Neural progenitor cell (in vitro differentiated cells): ENCODE measurements around the gene CARD19. TPM values are rescaled to one million over a fixed set of nuclear protein-coding genes. Genes with fewer than 3 reads are reported as not detected.
A peak's percentile ranks its signal among the peaks of the same experiment; 100 is the strongest.

ENCODE experiments used
- DNase-seq: peaks from one replicate; pipeline ENCODE4 v3.0.0-alpha.2; 2016; ENCODE audit warnings: low spot score
- H2AFZ ChIP-seq: fragments of 200-600 bp; sonication (generic); replicated peaks from 2 replicates; pipeline ENCODE4 v1.6.1; 2016; ENCODE audit warnings: antibody characterized with exemption
- H3F3A ChIP-seq: fragments of 200-600 bp; sonication (generic); 2 replicates; pipeline ENCODE4 v1.6.1; 2016; ENCODE audit warnings: antibody characterized with exemption, low read depth
- H3K27ac ChIP-seq: fragments of 200-600 bp; sonication (generic); 2 replicates; pipeline ENCODE4 v1.5.1; 2016; ENCODE audit warnings: mild to moderate bottlenecking
- H3K27me3 ChIP-seq: fragments of 200-600 bp; sonication (generic); 2 replicates; pipeline ENCODE4 v1.6.1; 2016; ENCODE audit warnings: mild to moderate bottlenecking, moderate library complexity
- H3K36me3 ChIP-seq: fragments of 200-600 bp; sonication (generic); 2 replicates; pipeline ENCODE4 v1.5.1; 2016
- H3K4me1 ChIP-seq: fragments of 200-600 bp; sonication (generic); 2 replicates; pipeline ENCODE4 v1.6.1; 2016; ENCODE audit warnings: mixed run types
- H3K4me2 ChIP-seq: fragments of 200-600 bp; sonication (generic); 2 replicates; pipeline ENCODE4 v1.6.1; 2016
- H3K4me3 ChIP-seq: fragments of 200-600 bp; sonication (generic); 2 replicates; pipeline ENCODE4 v1.5.1; 2016
- H3K79me2 ChIP-seq: fragments of 200-600 bp; sonication (generic); 2 replicates; pipeline ENCODE4 v1.6.1; 2016; ENCODE audit warnings: low read depth
- H3K9ac ChIP-seq: fragments of 200-600 bp; sonication (generic); 2 replicates; pipeline ENCODE4 v1.6.1; 2016
- H3K9me3 ChIP-seq: fragments of 200-600 bp; sonication (generic); 2 replicates; pipeline ENCODE4 v1.5.1; 2016; ENCODE audit warnings: low read depth
- H4K20me1 ChIP-seq: fragments of 200-600 bp; sonication (generic); 2 replicates; pipeline ENCODE4 v1.6.1; 2016; ENCODE audit warnings: low read depth
- H3K27ac Mint-ChIP-seq: 3 replicates; pipeline ENCODE4 v1.8.0; 2021; ENCODE audit warnings: mixed read lengths
- H3K27me3 Mint-ChIP-seq: 2 replicates; pipeline ENCODE4 v1.8.0; 2022; ENCODE audit warnings: low read depth, mild to moderate bottlenecking, inconsistent platforms, moderate library complexity, mixed read lengths; ENCODE audit not compliant: insufficient read depth
- H3K36me3 Mint-ChIP-seq: 3 replicates; pipeline ENCODE4 v1.8.0; 2021; ENCODE audit warnings: mixed read lengths
- H3K4me1 Mint-ChIP-seq: 3 replicates; pipeline ENCODE4 v1.8.0; 2021; ENCODE audit warnings: mixed read lengths
- H3K4me3 Mint-ChIP-seq: 3 replicates; pipeline ENCODE4 v1.8.0; 2021; ENCODE audit warnings: mild to moderate bottlenecking, moderate library complexity, mixed read lengths
- H3K9me3 Mint-ChIP-seq: 3 replicates; pipeline ENCODE4 v1.8.0; 2020; ENCODE audit warnings: mixed read lengths
- CTCF ChIP-seq: fragments of 200-600 bp; sonication (generic); IDR thresholded peaks from 2 replicates; pipeline ENCODE4 v1.5.1; 2017; ENCODE audit warnings: antibody characterized with exemption, mild to moderate bottlenecking
- EZH2 ChIP-seq: fragments of 200-600 bp; sonication (generic); IDR thresholded peaks from 2 replicates; pipeline ENCODE4 v1.6.1; 2017; ENCODE audit warnings: antibody characterized with exemption, mild to moderate bottlenecking, moderate library complexity
- EZH2phosphoT487 ChIP-seq: fragments of 200-600 bp; sonication (generic); IDR thresholded peaks from 2 replicates; pipeline ENCODE4 v1.6.1; 2017; ENCODE audit warnings: antibody characterized with exemption
- total RNA-seq: library from RNA; depleted of rRNA; stranded (reverse); fragments of >200 nt; gene quantifications from 2 replicates; pipeline ENCODE4 v1.2.3, GENCODE V29; 2015; ENCODE audit warnings: low replicate concordance

Gene CARD19
- total RNA-seq, 1 donor from 2014 or later = 12.3 TPM

GRCh38 chr9:93066978-93067603 lies 28.9 kb upstream of the CARD19 start:
- Histone ChIP-seq H3K4me2 (no peak overlapping the region), H3K27ac (no peak overlapping the region), H4K20me1 (no peaks in the 10 kb centered on the region), H3K9ac (no peak overlapping the region), H2AFZ (no peak overlapping the region), H3K9me3 (no peaks in the 10 kb centered on the region), H3F3A (no peaks in the 10 kb centered on the region), H3K36me3 (no peaks in the 10 kb centered on the region), H3K4me3 (no peak overlapping the region), H3K4me1 (peaks cover 3% of the 10 kb centered on the region), H3K79me2 (no peaks in the 10 kb centered on the region), H3K27me3 (no peaks in the 10 kb centered on the region)
- Mint-ChIP-seq H3K4me3 (no peak overlapping the region), H3K9me3 (no peaks in the 10 kb centered on the region), H3K27me3 (peaks cover 14% of the 10 kb centered on the region), H3K4me1 (peaks cover 5% of the 10 kb centered on the region), H3K27ac (no peak overlapping the region), H3K36me3 (no peaks in the 10 kb centered on the region)
- DNase-seq = no peak
- TF ChIP-seq EZH2 (no peak), EZH2phosphoT487 (no peak), CTCF (no peak)

- Mint-ChIP-seq H3K27ac (no peak overlapping the region), H3K4me3 (no peak overlapping the region)
- no peaks in the 10 kb centered on the region for H3F3A ChIP-seq
These were observed 27.1 kb upstream of the CARD19 start for GRCh38 chr9:93068956-93069355.

GRCh38 chr9:93071464-93071863 lies 24.6 kb upstream of the CARD19 start:
- Histone ChIP-seq H3K36me3 (no peaks in the 10 kb centered on the region), H3K4me2 (no peak overlapping the region), H3K27me3 (no peaks in the 10 kb centered on the region), H3K79me2 (no peaks in the 10 kb centered on the region), H3K27ac (no peak overlapping the region), H3K4me1 (no peaks in the 10 kb centered on the region), H2AFZ (no peak overlapping the region), H3F3A (no peaks in the 10 kb centered on the region), H3K9me3 (no peaks in the 10 kb centered on the region), H4K20me1 (no peaks in the 10 kb centered on the region), H3K9ac (no peak overlapping the region), H3K4me3 (no peak overlapping the region)
- peaks cover 6% of the 10 kb centered on the region for H3K27me3 Mint-ChIP-seq
- DNase-seq = peak; percentile 56
- no peaks in the 10 kb centered on the region for H3K9me3 Mint-ChIP-seq
- H3K27ac Mint-ChIP-seq = no peak overlapping the region
- no peak overlapping the region for H3K4me3 Mint-ChIP-seq
- no peaks in the 10 kb centered on the region for H3K36me3 Mint-ChIP-seq
- TF ChIP-seq CTCF (no peak), EZH2phosphoT487 (no peak), EZH2 (no peak)
- H3K4me1 Mint-ChIP-seq = no peaks in the 10 kb centered on the region

More at GRCh38 chr9:93068956-93069355, 27.1 kb upstream of the CARD19 start:
- Histone ChIP-seq H3K9ac (no peak overlapping the region), H3K4me3 (no peak overlapping the region), H3K4me1 (no peaks in the 10 kb centered on the region), H3K27me3 (no peaks in the 10 kb centered on the region), H2AFZ (no peak overlapping the region), H4K20me1 (no peaks in the 10 kb centered on the region), H3K9me3 (no peaks in the 10 kb centered on the region), H3K4me2 (no peak overlapping the region), H3K27ac (no peak overlapping the region), H3K79me2 (no peaks in the 10 kb centered on the region), H3K36me3 (no peaks in the 10 kb centered on the region)
- Mint-ChIP-seq H3K27me3 (peaks cover 8% of the 10 kb centered on the region), H3K9me3 (no peaks in the 10 kb centered on the region), H3K4me1 (no peaks in the 10 kb centered on the region), H3K36me3 (no peaks in the 10 kb centered on the region)
- no peak for TF ChIP-seq EZH2phosphoT487
- no peak for TF ChIP-seq CTCF
- TF ChIP-seq EZH2 = no peak
- DNase-seq = no peak
